Activated naive CD8-positive, alpha-beta T cell (primary cell): ENCODE measurements around the gene ZRANB1.

Experiments
- H3K27ac Mint-ChIP-seq: one replicate; pipeline ENCODE4 v1.8.0; 2021; ENCODE audit warnings: mixed read lengths
- H3K27me3 Mint-ChIP-seq: one replicate; pipeline ENCODE4 v1.8.0; 2021; ENCODE audit warnings: mixed read lengths
- H3K36me3 Mint-ChIP-seq: one replicate; pipeline ENCODE4 v1.8.0; 2021; ENCODE audit warnings: mixed read lengths
- H3K4me1 Mint-ChIP-seq: one replicate; pipeline ENCODE4 v1.8.0; 2021; ENCODE audit warnings: low read depth, mixed read lengths
- H3K4me3 Mint-ChIP-seq: one replicate; pipeline ENCODE4 v1.8.0; 2021; ENCODE audit warnings: mild to moderate bottlenecking, mixed read lengths
- H3K9me3 Mint-ChIP-seq: one replicate; pipeline ENCODE4 v1.8.0; 2021; ENCODE audit warnings: low read depth, mixed read lengths

ZRANB1 gene

GRCh38 chr10:125009661-125010161 lies 67.8 kb downstream of the ZRANB1 start:
- Mint-ChIP-seq H3K36me3 (no peaks in the 10 kb centered on the region), H3K4me1 (no peaks in the 10 kb centered on the region), H3K4me3 (no peak overlapping the region), H3K27ac (no peak overlapping the region), H3K27me3 (peaks cover 3% of the 10 kb centered on the region), H3K9me3 (no peaks in the 10 kb centered on the region)

GRCh38 chr10:125010362-125010761 lies 68.4 kb downstream of the ZRANB1 start:
- Mint-ChIP-seq H3K27ac (no peak overlapping the region), H3K4me3 (no peak overlapping the region), H3K9me3 (no peaks in the 10 kb centered on the region), H3K4me1 (no peaks in the 10 kb centered on the region), H3K36me3 (no peaks in the 10 kb centered on the region), H3K27me3 (peaks cover 3% of the 10 kb centered on the region)

GRCh38 chr10:125011171-125011925 lies 69.4 kb downstream of the ZRANB1 start:
- peaks cover 3% of the 10 kb centered on the region for H3K27me3 Mint-ChIP-seq
- no peaks in the 10 kb centered on the region for H3K9me3 Mint-ChIP-seq
- no peak overlapping the region for H3K4me3 Mint-ChIP-seq
- H3K4me1 Mint-ChIP-seq: peaks cover 2% of the 10 kb centered on the region
- no peak overlapping the region for H3K27ac Mint-ChIP-seq
- no peaks in the 10 kb centered on the region for H3K36me3 Mint-ChIP-seq

GRCh38 chr10:125011926-125012705 lies 70.2 kb downstream of the ZRANB1 start:
- no peak overlapping the region for H3K27ac Mint-ChIP-seq
- no peaks in the 10 kb centered on the region for H3K9me3 Mint-ChIP-seq
- peaks cover 3% of the 10 kb centered on the region for H3K27me3 Mint-ChIP-seq
- H3K4me1 Mint-ChIP-seq: peaks cover 2% of the 10 kb centered on the region
- H3K4me3 Mint-ChIP-seq: no peak overlapping the region
- no peaks in the 10 kb centered on the region for H3K36me3 Mint-ChIP-seq

GRCh38 chr10:125012851-125013528 lies 71.1 kb downstream of the ZRANB1 start:
- Mint-ChIP-seq H3K27me3 (peaks cover 3% of the 10 kb centered on the region), H3K9me3 (no peaks in the 10 kb centered on the region), H3K36me3 (no peaks in the 10 kb centered on the region), H3K4me3 (no peak overlapping the region), H3K27ac (no peak overlapping the region), H3K4me1 (peaks cover 2% of the 10 kb centered on the region)

GRCh38 chr10:125013529-125013872 lies 71.6 kb downstream of the ZRANB1 start:
- Mint-ChIP-seq H3K27me3 (peaks cover 3% of the 10 kb centered on the region), H3K36me3 (no peaks in the 10 kb centered on the region), H3K4me1 (peaks cover 2% of the 10 kb centered on the region), H3K4me3 (no peak overlapping the region), H3K27ac (no peak overlapping the region), H3K9me3 (no peaks in the 10 kb centered on the region)

- peaks cover under 1% of the 10 kb centered on the region for H3K9me3 Mint-ChIP-seq
- H3K27ac Mint-ChIP-seq: no peak overlapping the region
- peaks cover 3% of the 10 kb centered on the region for H3K27me3 Mint-ChIP-seq
- no peaks in the 10 kb centered on the region for H3K36me3 Mint-ChIP-seq
- no peak overlapping the region for H3K4me3 Mint-ChIP-seq
- peaks cover 2% of the 10 kb centered on the region for H3K4me1 Mint-ChIP-seq
Observed at GRCh38 chr10:125014086-125014830, 72.3 kb downstream of the ZRANB1 start.

- Mint-ChIP-seq H3K27ac (no peak overlapping the region), H3K27me3 (peaks cover 3% of the 10 kb centered on the region), H3K4me1 (peaks cover 2% of the 10 kb centered on the region), H3K4me3 (no peak overlapping the region), H3K9me3 (peaks cover 4% of the 10 kb centered on the region), H3K36me3 (no peaks in the 10 kb centered on the region)
Observed at GRCh38 chr10:125014836-125015355, 73.0 kb downstream of the ZRANB1 start.

- Mint-ChIP-seq H3K4me1 (peaks cover 2% of the 10 kb centered on the region), H3K9me3 (peaks cover 4% of the 10 kb centered on the region), H3K27ac (no peak overlapping the region), H3K27me3 (peaks cover 2% of the 10 kb centered on the region), H3K36me3 (no peaks in the 10 kb centered on the region), H3K4me3 (no peak overlapping the region)
Observed at GRCh38 chr10:125015356-125015944, 73.5 kb downstream of the ZRANB1 start.

GRCh38 chr10:125016123-125016522 lies 74.2 kb downstream of the ZRANB1 start:
- H3K27me3 Mint-ChIP-seq: no peaks in the 10 kb centered on the region
- H3K36me3 Mint-ChIP-seq: no peaks in the 10 kb centered on the region
- H3K27ac Mint-ChIP-seq: no peak overlapping the region
- no peak overlapping the region for H3K4me3 Mint-ChIP-seq
- peaks cover 2% of the 10 kb centered on the region for H3K4me1 Mint-ChIP-seq
- H3K9me3 Mint-ChIP-seq: peaks cover 4% of the 10 kb centered on the region

- H3K27ac Mint-ChIP-seq: no peak overlapping the region
- H3K4me1 Mint-ChIP-seq: peaks cover 2% of the 10 kb centered on the region
- H3K27me3 Mint-ChIP-seq: no peaks in the 10 kb centered on the region
- H3K4me3 Mint-ChIP-seq: no peak overlapping the region
- no peaks in the 10 kb centered on the region for H3K36me3 Mint-ChIP-seq
- peaks cover 4% of the 10 kb centered on the region for H3K9me3 Mint-ChIP-seq
Observed at GRCh38 chr10:125016611-125017202, 74.8 kb downstream of the ZRANB1 start.

GRCh38 chr10:125017547-125018298 lies 75.8 kb downstream of the ZRANB1 start:
- H3K27me3 Mint-ChIP-seq: no peaks in the 10 kb centered on the region
- H3K9me3 Mint-ChIP-seq: peaks cover 4% of the 10 kb centered on the region
- peaks cover 2% of the 10 kb centered on the region for H3K4me1 Mint-ChIP-seq
- no peak overlapping the region for H3K27ac Mint-ChIP-seq
- H3K4me3 Mint-ChIP-seq: no peak overlapping the region
- H3K36me3 Mint-ChIP-seq: no peaks in the 10 kb centered on the region

GRCh38 chr10:125018576-125019143 lies 76.7 kb downstream of the ZRANB1 start:
- Mint-ChIP-seq H3K36me3 (no peaks in the 10 kb centered on the region), H3K27me3 (no peaks in the 10 kb centered on the region), H3K4me3 (no peak overlapping the region), H3K4me1 (peaks cover 2% of the 10 kb centered on the region), H3K9me3 (peaks cover 4% of the 10 kb centered on the region), H3K27ac (no peak overlapping the region)
